ENCODE data around the gene CACNA1G.

CACNA1G gene

DNA sequence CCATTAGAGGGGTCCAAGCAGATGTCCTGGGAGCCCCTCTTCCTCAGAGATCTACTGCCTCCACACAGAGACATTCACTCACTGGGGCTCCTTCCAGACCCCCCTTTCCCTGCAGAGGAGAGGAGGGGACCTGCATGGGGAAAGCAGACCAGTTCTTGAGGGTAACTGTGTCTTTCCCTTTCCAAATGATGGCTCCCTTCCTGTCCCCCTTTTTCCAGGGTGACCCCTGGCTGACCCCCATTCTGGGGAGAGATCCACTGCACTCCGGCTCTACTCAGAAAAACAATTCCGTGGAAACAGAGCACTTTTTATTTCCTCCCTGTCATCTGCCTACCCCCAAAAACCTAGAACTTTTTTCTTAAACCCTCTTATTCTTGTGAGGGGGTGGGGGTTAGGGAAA is 6.4 kb downstream of the CACNA1G start:
- peaks cover 90% of the 10 kb centered on the region for H3K27me3 Mint-ChIP-seq
- DNase-seq (ENCODE audit: low spot score in 2 of 2) (no peak), ATAC-seq (replicated peaks; ENCODE audit: extremely low read depth, poor library complexity, severe bottlenecking) (no peak)
- H3K4me3 Mint-ChIP-seq = no peak overlapping the region
- H3K9me3 Mint-ChIP-seq = no peaks in the 10 kb centered on the region
- peaks cover 15% of the 10 kb centered on the region for H3K36me3 Mint-ChIP-seq (ENCODE audit: insufficient read depth)
- H3K27ac Mint-ChIP-seq (ENCODE audit: low read depth) = no peak overlapping the region
- H3K4me1 Mint-ChIP-seq = peaks cover 21% of the 10 kb centered on the region

- Mint-ChIP-seq H3K9me3 (no peaks in the 10 kb centered on the region), H3K4me1 (peaks cover 13% of the 10 kb centered on the region), H3K27me3 (peaks cover 89% of the 10 kb centered on the region), H3K36me3 (ENCODE audit: insufficient read depth) (peaks cover 12% of the 10 kb centered on the region), H3K27ac (ENCODE audit: low read depth) (no peak overlapping the region), H3K4me3 (no peak overlapping the region)
- no peak for DNase-seq (ENCODE audit: low spot score in 2 of 2)
- ATAC-seq (replicated peaks; ENCODE audit: extremely low read depth, poor library complexity, severe bottlenecking) = no peak
Observed at GRCh38 chr17:50568659-50569058, 8.1 kb downstream of the CACNA1G start.

- DNase-seq (ENCODE audit: low spot score in 2 of 2) (no peak), ATAC-seq (replicated peaks; ENCODE audit: extremely low read depth, poor library complexity, severe bottlenecking) (no peak)
- peaks cover 13% of the 10 kb centered on the region for H3K4me1 Mint-ChIP-seq
- H3K36me3 Mint-ChIP-seq (ENCODE audit: insufficient read depth) = peaks cover 12% of the 10 kb centered on the region
- peaks cover 86% of the 10 kb centered on the region for H3K27me3 Mint-ChIP-seq
- H3K9me3 Mint-ChIP-seq = no peaks in the 10 kb centered on the region
- H3K4me3 Mint-ChIP-seq = no peak overlapping the region
- no peak overlapping the region for H3K27ac Mint-ChIP-seq (ENCODE audit: low read depth)
Observed at GRCh38 chr17:50569592-50569991, 9.1 kb downstream of the CACNA1G start.

GRCh38 chr17:50570032-50570431 is 9.5 kb downstream of the CACNA1G start:
- peaks cover 10% of the 10 kb centered on the region for H3K36me3 Mint-ChIP-seq (ENCODE audit: insufficient read depth)
- no peak for ATAC-seq (replicated peaks; ENCODE audit: extremely low read depth, poor library complexity, severe bottlenecking)
- H3K4me1 Mint-ChIP-seq = peaks cover 10% of the 10 kb centered on the region

DNA sequence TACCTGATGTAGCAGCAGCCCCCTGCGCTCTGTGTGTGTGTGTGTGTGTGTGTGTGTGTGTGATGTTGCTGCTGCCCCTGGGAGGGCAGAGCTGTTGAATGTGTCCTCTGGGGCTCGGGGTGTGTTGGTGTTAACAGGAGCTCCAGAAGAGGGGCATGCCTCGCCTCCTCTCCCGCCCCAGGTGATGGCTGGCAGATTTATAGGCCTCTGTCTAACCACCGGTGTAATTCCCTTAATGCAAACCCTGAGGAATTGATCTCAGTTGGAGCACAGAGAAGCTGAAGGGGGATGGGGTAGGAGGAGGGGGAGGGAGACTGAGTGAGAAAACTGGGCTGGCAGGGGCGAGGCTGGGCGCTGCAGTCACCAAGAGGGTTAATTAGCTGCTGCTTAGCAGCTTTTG is 10.0 kb downstream of the CACNA1G start:
- Mint-ChIP-seq H3K27me3 (peaks cover 77% of the 10 kb centered on the region), H3K4me3 (no peak overlapping the region), H3K9me3 (no peaks in the 10 kb centered on the region), H3K27ac (ENCODE audit: low read depth) (no peak overlapping the region), H3K4me1 (peaks cover 5% of the 10 kb centered on the region), H3K36me3 (ENCODE audit: insufficient read depth) (peaks cover 6% of the 10 kb centered on the region)
- ATAC-seq (replicated peaks; ENCODE audit: extremely low read depth, poor library complexity, severe bottlenecking) (no peak), DNase-seq (ENCODE audit: low spot score in 2 of 2) (no peak)

More at GRCh38 chr17:50570032-50570431, 9.5 kb downstream of the CACNA1G start:
- Mint-ChIP-seq H3K27me3 (peaks cover 82% of the 10 kb centered on the region), H3K4me3 (no peak overlapping the region), H3K27ac (ENCODE audit: low read depth) (no peak overlapping the region), H3K9me3 (no peaks in the 10 kb centered on the region)
- DNase-seq (ENCODE audit: low spot score in 2 of 2) = no peak

GRCh38 chr17:50571681-50572080 is 11.2 kb downstream of the CACNA1G start:
- Mint-ChIP-seq H3K4me1 (no peaks in the 10 kb centered on the region), H3K27me3 (peaks cover 65% of the 10 kb centered on the region), H3K27ac (ENCODE audit: low read depth) (no peak overlapping the region), H3K36me3 (ENCODE audit: insufficient read depth) (peaks cover 1% of the 10 kb centered on the region), H3K4me3 (no peak overlapping the region), H3K9me3 (no peaks in the 10 kb centered on the region)
- no peak for DNase-seq (ENCODE audit: low spot score in 2 of 2)
- ATAC-seq (replicated peaks; ENCODE audit: extremely low read depth, poor library complexity, severe bottlenecking) = no peak

DNA sequence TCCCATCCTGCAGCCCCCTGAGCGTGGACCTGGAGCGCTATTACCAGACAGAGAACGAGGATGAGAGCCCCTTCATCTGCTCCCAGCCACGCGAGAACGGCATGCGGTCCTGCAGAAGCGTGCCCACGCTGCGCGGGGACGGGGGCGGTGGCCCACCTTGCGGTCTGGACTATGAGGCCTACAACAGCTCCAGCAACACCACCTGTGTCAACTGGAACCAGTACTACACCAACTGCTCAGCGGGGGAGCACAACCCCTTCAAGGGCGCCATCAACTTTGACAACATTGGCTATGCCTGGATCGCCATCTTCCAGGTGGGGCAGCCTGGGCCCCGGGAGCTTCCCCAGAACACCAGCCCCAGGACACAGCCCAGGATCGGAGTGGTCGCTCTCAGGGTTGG is 12.0 kb downstream of the CACNA1G start:
- Mint-ChIP-seq H3K9me3 (no peaks in the 10 kb centered on the region), H3K36me3 (ENCODE audit: insufficient read depth) (peaks cover 1% of the 10 kb centered on the region), H3K4me3 (no peak overlapping the region), H3K4me1 (no peaks in the 10 kb centered on the region), H3K27ac (ENCODE audit: low read depth) (no peak overlapping the region), H3K27me3 (peaks cover 57% of the 10 kb centered on the region)
- no peak for DNase-seq (ENCODE audit: low spot score in 2 of 2)
- no peak for ATAC-seq (replicated peaks; ENCODE audit: extremely low read depth, poor library complexity, severe bottlenecking)

DNA sequence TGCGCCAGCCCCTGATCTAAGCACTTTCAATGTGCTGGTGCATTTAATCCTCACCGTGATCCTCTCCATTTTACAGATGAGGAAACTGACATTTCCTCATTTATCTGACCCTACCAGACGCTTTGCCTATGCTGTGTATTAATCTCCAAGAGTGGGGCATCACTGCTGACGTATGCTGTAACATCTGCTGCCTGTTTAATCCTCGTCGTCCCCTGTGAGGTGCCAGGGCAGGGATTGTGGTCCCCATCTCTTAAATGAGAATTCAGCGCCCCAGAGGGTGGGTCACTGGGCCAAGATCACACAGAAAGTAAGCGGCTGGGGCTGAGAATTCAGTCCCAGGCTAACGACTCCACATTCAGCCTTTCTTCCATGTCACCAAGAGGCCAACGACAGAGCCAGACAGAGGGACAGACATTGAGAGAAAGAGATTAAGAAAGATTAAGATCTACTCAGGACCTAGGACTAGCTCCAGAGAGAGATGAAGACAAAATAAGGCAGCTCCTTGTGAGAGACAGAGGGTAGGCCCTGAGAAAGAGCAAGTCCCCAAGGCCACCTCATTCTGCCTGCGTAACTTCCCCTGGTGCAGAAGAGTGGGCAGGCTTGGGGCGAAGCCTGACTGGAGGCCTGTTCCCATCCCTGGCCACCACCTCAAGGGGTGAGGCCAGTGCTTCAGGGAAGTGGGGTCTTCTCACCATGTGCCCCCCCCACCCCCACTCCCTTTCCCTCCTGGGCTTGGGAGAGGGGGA is 13.5 kb downstream of the CACNA1G start:
- Mint-ChIP-seq H3K4me3 (no peak overlapping the region), H3K36me3 (ENCODE audit: insufficient read depth) (no peaks in the 10 kb centered on the region), H3K27me3 (peaks cover 53% of the 10 kb centered on the region), H3K27ac (ENCODE audit: low read depth) (no peak overlapping the region), H3K4me1 (no peaks in the 10 kb centered on the region), H3K9me3 (no peaks in the 10 kb centered on the region)
- ATAC-seq (replicated peaks; ENCODE audit: extremely low read depth, poor library complexity, severe bottlenecking) (no peak), DNase-seq (ENCODE audit: low spot score in 2 of 2) (no peak)

DNA sequence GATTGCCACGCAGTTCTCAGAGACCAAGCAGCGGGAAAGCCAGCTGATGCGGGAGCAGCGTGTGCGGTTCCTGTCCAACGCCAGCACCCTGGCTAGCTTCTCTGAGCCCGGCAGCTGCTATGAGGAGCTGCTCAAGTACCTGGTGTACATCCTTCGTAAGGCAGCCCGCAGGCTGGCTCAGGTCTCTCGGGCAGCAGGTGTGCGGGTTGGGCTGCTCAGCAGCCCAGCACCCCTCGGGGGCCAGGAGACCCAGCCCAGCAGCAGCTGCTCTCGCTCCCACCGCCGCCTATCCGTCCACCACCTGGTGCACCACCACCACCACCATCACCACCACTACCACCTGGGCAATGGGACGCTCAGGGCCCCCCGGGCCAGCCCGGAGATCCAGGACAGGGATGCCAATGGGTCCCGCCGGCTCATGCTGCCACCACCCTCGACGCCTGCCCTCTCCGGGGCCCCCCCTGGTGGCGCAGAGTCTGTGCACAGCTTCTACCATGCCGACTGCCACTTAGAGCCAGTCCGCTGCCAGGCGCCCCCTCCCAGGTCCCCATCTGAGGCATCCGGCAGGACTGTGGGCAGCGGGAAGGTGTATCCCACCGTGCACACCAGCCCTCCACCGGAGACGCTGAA is 15.2 kb downstream of the CACNA1G start:
- H3K27me3 Mint-ChIP-seq = peaks cover 53% of the 10 kb centered on the region
- ATAC-seq (replicated peaks; ENCODE audit: extremely low read depth, poor library complexity, severe bottlenecking) = no peak
- H3K27ac Mint-ChIP-seq (ENCODE audit: low read depth) = no peak overlapping the region
- no peaks in the 10 kb centered on the region for H3K4me1 Mint-ChIP-seq
- DNase-seq (ENCODE audit: low spot score in 2 of 2) = no peak
- H3K9me3 Mint-ChIP-seq = no peaks in the 10 kb centered on the region
- H3K36me3 Mint-ChIP-seq (ENCODE audit: insufficient read depth) = no peaks in the 10 kb centered on the region
- H3K4me3 Mint-ChIP-seq = no peak overlapping the region

GRCh38 chr17:50576864-50577263 is 16.3 kb downstream of the CACNA1G start:
- no peak for DNase-seq (ENCODE audit: low spot score in 2 of 2)
- H3K4me3 Mint-ChIP-seq = no peak overlapping the region
- H3K4me1 Mint-ChIP-seq = no peaks in the 10 kb centered on the region
- ATAC-seq (replicated peaks; ENCODE audit: extremely low read depth, poor library complexity, severe bottlenecking) = no peak
- peaks cover 53% of the 10 kb centered on the region for H3K27me3 Mint-ChIP-seq
- no peaks in the 10 kb centered on the region for H3K36me3 Mint-ChIP-seq (ENCODE audit: insufficient read depth)
- H3K27ac Mint-ChIP-seq (ENCODE audit: low read depth) = no peak overlapping the region
- no peaks in the 10 kb centered on the region for H3K9me3 Mint-ChIP-seq

DNA sequence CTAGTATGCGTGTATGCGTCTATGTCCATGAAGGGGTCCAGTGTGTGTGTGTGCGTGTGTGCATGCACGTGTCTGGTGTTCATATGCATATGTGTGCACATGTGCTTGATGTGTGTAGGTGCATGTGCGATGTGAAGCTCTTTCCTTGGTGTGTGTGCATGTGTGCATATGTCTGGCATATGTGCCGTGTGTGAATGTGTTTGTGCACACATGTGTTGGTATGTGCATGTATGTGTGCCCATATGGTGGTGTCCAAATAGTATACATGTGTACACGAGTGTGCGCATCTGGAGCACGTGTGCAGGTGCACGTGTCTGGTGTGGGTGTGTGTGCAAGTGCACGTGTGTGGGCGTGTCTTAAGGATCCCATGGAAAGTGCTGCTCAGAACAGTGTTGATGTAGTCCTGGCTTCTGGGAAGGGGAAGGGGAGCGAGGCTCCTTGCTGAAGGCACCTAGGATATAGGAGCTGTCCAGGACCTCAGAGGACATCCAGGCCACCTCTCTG is 17.0 kb downstream of the CACNA1G start:
- Mint-ChIP-seq H3K27me3 (peaks cover 53% of the 10 kb centered on the region), H3K27ac (ENCODE audit: low read depth) (no peak overlapping the region), H3K9me3 (no peaks in the 10 kb centered on the region), H3K4me3 (no peak overlapping the region), H3K36me3 (ENCODE audit: insufficient read depth) (no peaks in the 10 kb centered on the region), H3K4me1 (no peaks in the 10 kb centered on the region)
- DNase-seq (ENCODE audit: low spot score in 2 of 2) (no peak), ATAC-seq (replicated peaks; ENCODE audit: extremely low read depth, poor library complexity, severe bottlenecking) (no peak)

DNA sequence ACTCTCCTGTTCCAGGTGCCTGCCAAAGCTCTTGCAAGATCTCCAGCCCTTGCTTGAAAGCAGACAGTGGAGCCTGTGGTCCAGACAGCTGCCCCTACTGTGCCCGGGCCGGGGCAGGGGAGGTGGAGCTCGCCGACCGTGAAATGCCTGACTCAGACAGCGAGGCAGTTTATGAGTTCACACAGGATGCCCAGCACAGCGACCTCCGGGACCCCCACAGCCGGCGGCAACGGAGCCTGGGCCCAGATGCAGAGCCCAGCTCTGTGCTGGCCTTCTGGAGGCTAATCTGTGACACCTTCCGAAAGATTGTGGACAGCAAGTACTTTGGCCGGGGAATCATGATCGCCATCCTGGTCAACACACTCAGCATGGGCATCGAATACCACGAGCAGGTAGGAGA is 17.7 kb downstream of the CACNA1G start:
- H3K36me3 Mint-ChIP-seq (ENCODE audit: insufficient read depth) = no peaks in the 10 kb centered on the region
- no peaks in the 10 kb centered on the region for H3K4me1 Mint-ChIP-seq
- DNase-seq (ENCODE audit: low spot score in 2 of 2) (no peak), ATAC-seq (replicated peaks; ENCODE audit: extremely low read depth, poor library complexity, severe bottlenecking) (no peak)
- H3K9me3 Mint-ChIP-seq = no peaks in the 10 kb centered on the region
- H3K27ac Mint-ChIP-seq (ENCODE audit: low read depth) = no peak overlapping the region
- no peak overlapping the region for H3K4me3 Mint-ChIP-seq
- peaks cover 54% of the 10 kb centered on the region for H3K27me3 Mint-ChIP-seq

GRCh38 chr17:50579399-50579798 is 18.9 kb downstream of the CACNA1G start:
- Mint-ChIP-seq H3K36me3 (ENCODE audit: insufficient read depth) (no peaks in the 10 kb centered on the region), H3K4me1 (no peaks in the 10 kb centered on the region), H3K9me3 (no peaks in the 10 kb centered on the region), H3K27me3 (peaks cover 54% of the 10 kb centered on the region), H3K4me3 (no peak overlapping the region), H3K27ac (ENCODE audit: low read depth) (no peak overlapping the region)
- DNase-seq (ENCODE audit: low spot score in 2 of 2) (no peak), ATAC-seq (replicated peaks; ENCODE audit: extremely low read depth, poor library complexity, severe bottlenecking) (no peak)

Measured in central memory CD8-positive, alpha-beta T cell (primary cell).